GM23248 (cell line): ENCODE data around the gene ETV6.

Experiments used
- EZH2 ChIP-seq: fragments of 200-600 bp; sonication (generic); IDR thresholded peaks from 2 replicates; pipeline ENCODE4 v1.6.1; 2018; ENCODE audit warnings: antibody characterized with exemption, mild to moderate bottlenecking; ENCODE audit not compliant: insufficient read depth, poor library complexity, severe bottlenecking
- EZH2phosphoT487 ChIP-seq: fragments of 200-600 bp; sonication (generic); IDR thresholded peaks from 2 replicates; pipeline ENCODE4 v1.6.1; 2018; ENCODE audit warnings: antibody characterized with exemption, moderate library complexity, mild to moderate bottlenecking, low read depth; ENCODE audit not compliant: insufficient read depth

- no peak for TF ChIP-seq EZH2phosphoT487
- no peak for TF ChIP-seq EZH2
Measured at GRCh38 chr12:11798006-11798708, 148.7 kb downstream of the ETV6 start.
